ENCODE measurements around the gene OPHN1.

The OPHN1 gene

DNA sequence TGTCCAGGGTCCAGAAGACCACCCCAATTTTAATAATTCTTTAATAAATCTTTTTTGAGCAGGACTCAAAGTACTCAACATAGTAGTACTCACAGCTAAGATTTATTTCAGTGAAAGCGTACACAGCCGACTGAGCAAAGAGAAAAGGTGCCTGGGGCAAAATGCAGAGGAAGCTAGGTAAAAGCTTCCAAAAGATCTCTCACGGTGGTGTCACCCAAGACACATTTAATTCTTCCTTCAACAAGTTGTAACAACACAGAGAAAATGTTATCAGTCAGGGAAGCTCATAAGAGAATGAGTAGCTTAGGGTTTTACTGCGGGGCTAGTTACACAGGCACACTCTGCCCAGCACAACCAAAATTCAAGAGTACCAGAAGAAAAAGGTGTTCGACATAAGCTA, 201.1 kb downstream of the OPHN1 start:
- DNase-seq (ENCODE audit: low spot score), result no peak
- TF ChIP-seq, protein P1, sequence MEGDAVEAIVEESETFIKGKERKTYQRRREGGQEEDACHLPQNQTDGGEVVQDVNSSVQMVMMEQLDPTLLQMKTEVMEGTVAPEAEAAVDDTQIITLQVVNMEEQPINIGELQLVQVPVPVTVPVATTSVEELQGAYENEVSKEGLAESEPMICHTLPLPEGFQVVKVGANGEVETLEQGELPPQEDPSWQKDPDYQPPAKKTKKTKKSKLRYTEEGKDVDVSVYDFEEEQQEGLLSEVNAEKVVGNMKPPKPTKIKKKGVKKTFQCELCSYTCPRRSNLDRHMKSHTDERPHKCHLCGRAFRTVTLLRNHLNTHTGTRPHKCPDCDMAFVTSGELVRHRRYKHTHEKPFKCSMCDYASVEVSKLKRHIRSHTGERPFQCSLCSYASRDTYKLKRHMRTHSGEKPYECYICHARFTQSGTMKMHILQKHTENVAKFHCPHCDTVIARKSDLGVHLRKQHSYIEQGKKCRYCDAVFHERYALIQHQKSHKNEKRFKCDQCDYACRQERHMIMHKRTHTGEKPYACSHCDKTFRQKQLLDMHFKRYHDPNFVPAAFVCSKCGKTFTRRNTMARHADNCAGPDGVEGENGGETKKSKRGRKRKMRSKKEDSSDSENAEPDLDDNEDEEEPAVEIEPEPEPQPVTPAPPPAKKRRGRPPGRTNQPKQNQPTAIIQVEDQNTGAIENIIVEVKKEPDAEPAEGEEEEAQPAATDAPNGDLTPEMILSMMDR (IDR thresholded peaks at IDR 0.05; ENCODE audit: extremely low read depth, missing control alignments), result no peak

- no peak for DNase-seq (ENCODE audit: low spot score)
- TF ChIP-seq, protein P1 (IDR thresholded peaks at IDR 0.05; ENCODE audit: extremely low read depth, missing control alignments), result no peak
Observed at GRCh38 chrX:68209008-68209407, 224.3 kb downstream of the OPHN1 start.

- TF ChIP-seq, protein P1 (IDR thresholded peaks at IDR 0.05; ENCODE audit: extremely low read depth, missing control alignments), result no peak
- DNase-seq (ENCODE audit: low spot score), result no peak
Observed at GRCh38 chrX:68204521-68205038, 228.7 kb downstream of the OPHN1 start.

DNA sequence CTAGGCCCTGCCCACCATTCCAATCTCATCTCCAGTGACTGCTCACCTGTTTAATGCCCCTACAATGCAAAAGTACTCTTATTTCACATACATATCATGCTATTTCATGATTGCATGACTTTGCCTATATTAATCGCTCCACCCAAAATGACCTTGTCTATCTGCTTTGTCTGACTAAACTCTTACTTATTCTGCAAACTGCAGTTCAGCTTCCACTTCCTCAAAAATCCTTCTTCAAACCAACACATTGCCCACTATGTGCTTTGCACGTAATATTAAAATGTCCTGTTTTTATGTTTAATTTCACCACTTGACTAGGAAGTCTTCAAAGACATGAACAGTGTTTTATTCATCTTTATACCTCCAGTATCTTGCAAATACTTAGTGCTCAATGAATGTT, 229.6 kb downstream of the OPHN1 start:
- TF ChIP-seq, protein P1 (IDR thresholded peaks at IDR 0.05; ENCODE audit: extremely low read depth, missing control alignments), result no peak
- no peak for DNase-seq (ENCODE audit: low spot score)

DNA sequence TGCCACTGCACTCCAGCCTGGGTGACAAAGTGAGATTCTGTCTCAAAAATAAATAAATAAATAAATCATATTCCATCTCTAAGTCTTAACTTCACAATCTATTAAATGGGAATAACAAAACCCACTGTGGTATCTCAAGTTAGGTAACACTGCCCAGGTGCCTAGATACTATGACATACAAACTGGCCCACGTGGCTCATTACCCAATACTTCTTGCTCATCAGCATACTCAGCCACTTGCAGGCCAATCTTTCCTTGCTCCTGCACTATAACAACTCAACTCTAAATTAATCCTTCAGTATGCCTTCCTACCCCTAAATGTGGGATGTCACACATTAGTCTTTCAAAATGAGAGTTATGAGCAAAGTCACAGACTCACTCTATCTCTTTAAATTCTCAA, 230.1 kb downstream of the OPHN1 start:
- TF ChIP-seq, protein P1 (IDR thresholded peaks at IDR 0.05; ENCODE audit: extremely low read depth, missing control alignments), result no peak
- DNase-seq (ENCODE audit: low spot score), result no peak

GRCh38 chrX:68199062-68199848, 234.0 kb downstream of the OPHN1 start:
- TF ChIP-seq, protein P1 (IDR thresholded peaks at IDR 0.05; ENCODE audit: extremely low read depth, missing control alignments), result no peak
- DNase-seq (ENCODE audit: low spot score), result no peak

DNA sequence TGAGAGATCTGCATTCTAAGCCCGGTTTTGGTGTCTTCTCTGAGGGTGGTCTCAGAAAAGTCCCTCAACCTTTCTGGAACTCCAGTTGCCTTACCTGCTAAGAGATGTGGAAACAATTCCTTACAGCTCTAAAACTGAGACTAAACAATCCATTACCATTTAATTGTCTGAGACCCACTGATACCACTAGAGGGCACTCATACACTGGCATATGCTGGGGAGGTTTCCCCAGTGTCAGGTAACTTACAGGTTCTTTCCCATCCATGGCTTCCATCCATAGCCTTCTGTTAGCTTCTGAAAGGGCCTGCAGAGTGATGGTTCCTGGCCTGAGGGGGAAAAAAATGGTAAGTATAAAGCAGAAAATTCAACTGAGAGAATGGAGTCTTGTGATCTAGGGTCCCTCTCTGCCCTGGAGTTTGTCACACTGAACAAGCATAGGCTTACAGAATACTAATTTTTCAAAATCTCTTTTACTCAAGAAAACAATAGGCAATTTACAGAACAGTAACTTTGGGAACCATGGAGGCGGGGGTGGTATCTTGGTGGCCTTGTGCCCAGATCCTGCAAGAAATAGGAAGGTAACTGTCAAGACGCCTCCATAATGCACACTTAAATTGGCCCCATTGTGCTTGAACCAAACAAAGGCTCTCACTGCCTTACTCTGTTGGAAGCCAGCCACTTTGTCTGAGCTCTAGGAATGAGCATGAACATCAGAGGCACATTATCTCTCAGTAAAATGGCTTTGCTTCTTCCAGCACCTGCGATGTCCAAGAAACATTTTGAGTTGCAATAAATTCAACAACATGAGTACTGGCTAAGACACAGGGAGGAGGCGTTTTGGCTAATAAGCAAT, 236.1 kb downstream of the OPHN1 start:
- TF ChIP-seq, protein P1 (IDR thresholded peaks at IDR 0.05; ENCODE audit: extremely low read depth, missing control alignments), result peak; percentile 33
- DNase-seq (ENCODE audit: low spot score), result peak; percentile 27

All from GM20000 (cell line).